K562 (cell line): ENCODE results near the gene COX15. TPM values are rescaled to one million over a fixed set of nuclear protein-coding genes. Genes with fewer than 3 reads are reported as not detected.

Experiments used
- ATAC-seq: fragments of 200-7000 bp; cut with Tn5 transposase; 3 replicates; pipeline ENCODE4 v1.9.1; 2020; ENCODE audit warnings: moderate library complexity
- Bru-seq: library from RNA; stranded (reverse); fragments of 400-500 nt; gene quantifications from one replicate; lab custom pipeline; 2021; lab: Mats Ljungman, UMichigan
- BruChase-seq, 2 experiments: library from RNA; stranded (reverse); fragments of 400-500 nt; gene quantifications; one replicate each; lab custom pipeline; 2021; lab: Mats Ljungman, UMichigan
- BruUV-seq: library from RNA; stranded (reverse); fragments of 400-500 nt; replicated peaks from 2 replicates; lab custom pipeline; 2021; lab: Mats Ljungman, UMichigan
- CTCF ChIA-PET: fragments of 300-600 bp; formaldehyde crosslinking; extraction: SDS; loops from one replicate; lab custom pipeline; 2021; ENCODE audit warnings: low intra/inter-chr PET ratio; lab: Yijun Ruan, JAX
- POLR2A ChIA-PET: fragments of 300-600, 350-650 bp; sonication (Branson Sonifier 250); formaldehyde crosslinking; extraction: SDS; loops from one replicate; lab custom pipeline; 2021; ENCODE audit warnings: antibody characterized with exemption, inconsistent platforms; lab: Yijun Ruan, JAX
- DNase-seq, 4 experiments: peaks; one replicate each; pipeline versions ENCODE4 v3.0.0 to v3.0.0-alpha.2; 2011 to 2018; ENCODE audit warnings: low spot score in 3 of 4, mixed read lengths in 3 of 4; ENCODE audit errors: extremely low read depth in 1 of 4
- FAIRE-seq: peaks from 2 replicates; lab custom pipeline; 2011; peaks lifted over from hg19 to GRCh38; lab: Jason Lieb, UNC
- H2AFZ ChIP-seq: 2 replicates; pipeline ENCODE4 v1.6.0; 2011; ENCODE audit warnings: low read depth, low read length, control low read depth, inconsistent platforms
- H3K27ac ChIP-seq: fragments of 200-600 bp; 3 replicates; pipeline ENCODE4 v1.8.0; 2011; ENCODE audit warnings: low read depth, mild to moderate bottlenecking, control low read depth, inconsistent platforms, low read length, moderate library complexity, mixed read lengths; ENCODE audit errors: extremely low read depth
- H3K27me3 ChIP-seq, 2 experiments: fragments of 300-600 bp in 1 of 2; 2 replicates in 1 of 2; 3 replicates in 1 of 2; pipeline versions ENCODE4 v1.6.0 to v1.8.0; 2011; ENCODE audit warnings: inconsistent platforms in 2 of 2, low read length in 2 of 2, mild to moderate bottlenecking in 1 of 2, mixed read lengths in 1 of 2, moderate library complexity in 1 of 2; ENCODE audit not compliant: control insufficient read depth in 2 of 2, insufficient read depth in 2 of 2
- H3K36me3 ChIP-seq: fragments of 300-600 bp; 3 replicates; pipeline ENCODE4 v1.8.0; 2011; ENCODE audit warnings: mild to moderate bottlenecking, low read length, inconsistent platforms; ENCODE audit not compliant: control insufficient read depth, insufficient read depth
- H3K4me1 ChIP-seq, 2 experiments: fragments of 200-600 bp in 1 of 2; replicated peaks in 1 of 2; 2 replicates in 1 of 2; 3 replicates in 1 of 2; pipeline versions ENCODE4 v1.5.1 to v1.8.0; 2011; ENCODE audit warnings: inconsistent platforms in 2 of 2, low read length in 2 of 2, mild to moderate bottlenecking in 1 of 2, mixed read lengths in 1 of 2, moderate library complexity in 1 of 2; ENCODE audit not compliant: control insufficient read depth in 2 of 2, insufficient read depth in 2 of 2
- H3K4me2 ChIP-seq: 2 replicates; pipeline ENCODE4 v1.6.1; 2011; ENCODE audit warnings: low read length, control low read depth, inconsistent platforms, mixed read lengths; ENCODE audit not compliant: insufficient read depth
- H3K4me3 ChIP-seq: fragments of 200-600 bp; sonication (generic), shearing (Covaris generic); 2 replicates; pipeline ENCODE4 v1.5.1; 2016; ENCODE audit warnings: control low read depth, inconsistent platforms
- H3K79me2 ChIP-seq: fragments of 200-600 bp; 3 replicates; pipeline ENCODE4 v1.8.0; 2011; ENCODE audit warnings: low read length, inconsistent platforms; ENCODE audit not compliant: control insufficient read depth, insufficient read depth
- H3K9ac ChIP-seq, 2 experiments: 2 replicates each; pipeline versions ENCODE4 v1.6.0 to v1.6.1; 2011; ENCODE audit warnings: low read depth in 2 of 2, low read length in 2 of 2, control low read depth in 1 of 2, inconsistent platforms in 1 of 2, mild to moderate bottlenecking in 1 of 2, mixed read lengths in 1 of 2; ENCODE audit not compliant: insufficient read depth in 1 of 2
- H3K9me1 ChIP-seq: one replicate; pipeline ENCODE4 v1.6.0; 2011; ENCODE audit warnings: inconsistent platforms, mild to moderate bottlenecking, low read length, moderate library complexity; ENCODE audit not compliant: control insufficient read depth, insufficient read depth
- H3K9me3 ChIP-seq: replicated peaks from 2 replicates; pipeline ENCODE4 v1.5.1; 2011; ENCODE audit warnings: low read depth, low read length, inconsistent platforms; ENCODE audit not compliant: control insufficient read depth, insufficient read depth
- H4K20me1 ChIP-seq: replicated peaks from 2 replicates; pipeline ENCODE4 v1.6.1; 2011; ENCODE audit warnings: low read length, inconsistent platforms, mixed read lengths; ENCODE audit not compliant: control insufficient read depth, insufficient read depth
- EP300 ChIP-seq: IDR thresholded peaks from 2 replicates; pipeline ENCODE4 v1.6.1; 2012; ENCODE audit warnings: low read length, improper control_type of control experiment
- KHSRP ChIP-seq: fragments of 450-650 bp; IDR thresholded peaks from 2 replicates; pipeline ENCODE4 v1.6.1; 2017
- PKNOX1 ChIP-seq: fragments of 450-650 bp; IDR thresholded peaks from 2 replicates; pipeline ENCODE4 v1.6.1; 2016
- SIN3B ChIP-seq: fragments of 450-650 bp; IDR thresholded peaks from 2 replicates; pipeline ENCODE4 v1.6.1; 2017; ENCODE audit warnings: low read depth, mild to moderate bottlenecking, moderate library complexity
- SNIP1 ChIP-seq: fragments of 450-650 bp; IDR thresholded peaks from 2 replicates; pipeline ENCODE4 v1.7.1; 2017; ENCODE audit warnings: low read depth, mild to moderate bottlenecking
- TRIM28 ChIP-seq: fragments of 450-650 bp; IDR thresholded peaks from 2 replicates; pipeline ENCODE4 v1.6.1; 2017
- ZBED1 ChIP-seq: IDR thresholded peaks from 2 replicates; pipeline ENCODE4 v1.6.1; 2014
- ZBTB49 ChIP-seq: sonication (generic); formaldehyde crosslinking; IDR thresholded peaks from 2 replicates; pipeline ENCODE4 v1.8.0; 2022; ENCODE audit warnings: missing genetic modification reagents, mild to moderate bottlenecking, borderline replicate concordance
- ZHX1 ChIP-seq: fragments of 150-350 bp; conservative IDR thresholded peaks from 2 replicates; pipeline ENCODE4 v1.6.1; 2014; ENCODE audit warnings: low read length
- WGBS: fragments of 100-300 bp; shearing (Covaris generic); methylation state at CpG from one replicate; pipeline ENCODE4 v1.1.6; 2016; ENCODE audit warnings: low coverage, mixed read lengths; ENCODE audit not compliant: insufficient coverage; ENCODE audit errors: missing lambda C conversion rate; 5-methylcytosine and 5-hydroxymethylcytosine counted together
- in situ Hi-C: fragments of 300-500 bp; cut with MboI; formaldehyde crosslinking; loops from 4 replicates; pipeline ENCODE4 v1.15.0; 2018; ENCODE audit warnings: inconsistent platforms, mixed read lengths
- intact Hi-C: fragments of 100-400 bp; cut with micrococcal nuclease; formaldehyde crosslinking; loops from 2 replicates; pipeline ENCODE4 v1.14.2; 2022
- long read RNA-seq, 3 experiments: library from polyadenylated mRNA in 2 of 3; library from RNA in 1 of 3; unstranded in 2 of 3; stranded (forward) in 1 of 3; transcript quantifications; one replicate each; pipeline ENCODE4 v2.0.0, GENCODE V29; 2019 to 2022
- polyA minus RNA-seq, 3 experiments: library from RNA; depleted of rRNA, polyadenylated mRNA; stranded (reverse); fragments of >200 nt; gene quantifications; 2 replicates each; pipeline ENCODE4 v1.2.3, GENCODE V29; 2011
- polyA plus RNA-seq, 8 experiments: library from polyadenylated mRNA; depleted of rRNA in 4 of 8; stranded (reverse) in 5 of 8; unstranded in 3 of 8; fragments of >200 nt; fragmentation: Nextera tagmentation in 2 of 8; fragmentation: Illumina TruSeq in 1 of 8; extraction: Ambion mirVana in 2 of 8; extraction: Trizol in 1 of 8; gene quantifications; 2 replicates each; pipeline versions ENCODE4 v1.2.1 to v1.2.3, GENCODE V29; 2011 to 2014; ENCODE audit warnings: inconsistent platforms in 1 of 8, missing spikeins in 1 of 8
- total RNA-seq, 7 experiments: library from RNA; depleted of rRNA in 6 of 7; stranded (reverse); fragments of >200 nt in 6 of 7; fragmentation: Illumina TruSeq in 2 of 7; extraction: Trizol in 2 of 7; gene quantifications; 2 replicates each; pipeline versions ENCODE4 v1.2.1 to v1.2.3, GENCODE V29; 2011 to 2021; ENCODE audit warnings: low replicate concordance in 1 of 7

COX15 gene
- 12.4 and 24.7 TPM in 2 replicates for total RNA-seq (2011; cell fraction: chromatin; rRNA removed; ENCODE audit: low replicate concordance)
- 10.5 and 11.8 TPM in 2 replicates for total RNA-seq (2011; cell fraction: nucleolus; rRNA removed)
- total RNA-seq (2011; cell fraction: nucleoplasm; rRNA removed) = 16.9 and 26.6 TPM in 2 replicates
- total RNA-seq (2014; rRNA removed) = 18.2 and 20.0 TPM in 2 replicates
- 23.7 and 25.4 TPM in 2 replicates for total RNA-seq (2014; rRNA removed; fragmentation: Illumina TruSeq; extraction: Trizol)
- 18.1 and 19.1 TPM in 2 replicates for total RNA-seq (2015; rRNA removed; fragmentation: Illumina TruSeq; extraction: Trizol)
- total RNA-seq (2021) = 26.5 and 28.2 TPM in 2 replicates
- polyA plus RNA-seq (2011; rRNA removed) = 19.1 and 23.9 TPM in 2 replicates
- 9.2 and 12.2 TPM in 2 replicates for polyA plus RNA-seq (2011; cell fraction: cytosol; rRNA removed)
- 15.9 and 17.6 TPM in 2 replicates for polyA plus RNA-seq (2011; cell fraction: nucleus; rRNA removed)
- 22.1 and 23.4 TPM in 2 replicates for polyA plus RNA-seq (2012)
- 24.4 and 25.7 TPM in 2 replicates for polyA plus RNA-seq (2014; fragmentation: Illumina TruSeq; extraction: Trizol)
- polyA plus RNA-seq (2014; fragmentation: Nextera tagmentation; extraction: Ambion mirVana) = 10 to 100 TPM; 44.4 to 45.1 TPM
- polyA plus RNA-seq (2014; rRNA removed) = 15.0 and 17.4 TPM in 2 replicates
- polyA minus RNA-seq (2011; rRNA and poly(A)+ RNA removed) = 16.1 and 23.9 TPM in 2 replicates
- 9.1 and 12.5 TPM in 2 replicates for polyA minus RNA-seq (2011; cell fraction: cytosol; rRNA and poly(A)+ RNA removed)
- 5.3 and 6.4 TPM in 2 replicates for polyA minus RNA-seq (2011; cell fraction: nucleus; rRNA and poly(A)+ RNA removed)
- Bru-seq, nascent RNA = percentile 74 among the genes with signal in this experiment
- BruChase-seq, experiment 1, labeled RNA remaining after a 2-hour chase = percentile 84 among the genes with signal in this experiment
- BruChase-seq, experiment 2, labeled RNA remaining after a 6-hour chase = percentile 85 among the genes with signal in this experiment
- long read RNA-seq, experiment 1, transcript COX15-201 (9 exons, 2,356 nt) = major isoform, 98 of 130 reads
- long read RNA-seq, experiment 1, transcript COX15-202 (9 exons, 2,788 nt) = minor isoform, 7 of 130 reads
- long read RNA-seq, experiment 1, partial matches to known transcripts = 1 of 130 reads
- long read RNA-seq, experiment 1, other reads (novel, unspliced or antisense) = 24 of 130 reads
- long read RNA-seq, experiment 2, transcript COX15-201 (9 exons, 2,356 nt) = major isoform, 6 of 22 reads
- long read RNA-seq, experiment 2, partial matches to known transcripts = 0 of 22 reads
- long read RNA-seq, experiment 2, other reads (novel, unspliced or antisense) = 16 of 22 reads
- long read RNA-seq, experiment 3, transcript COX15-201 (9 exons, 2,356 nt) = major isoform, 23 of 32 reads
- long read RNA-seq, experiment 3, partial matches to known transcripts = 3 of 32 reads
- long read RNA-seq, experiment 3, other reads (novel, unspliced or antisense) = 3 of 32 reads

GRCh38 chr10:99732033-99732842 lies at the start of gene COX15, which contains the start of gene CUTC:
COX15 (minus strand) TSS chr10:99732127; CDS start chr10:99732049, 78 bp downstream.
CUTC (plus strand) TSS chr10:99732234; CDS start chr10:99732349, 115 bp downstream.
- intact Hi-C loops (no loop called here), in situ Hi-C loops (no loop called here)
- peak within 1 kb of the TSS; percentile 94 for H2AFZ ChIP-seq
- H3K9me3 ChIP-seq = no peaks in the 10 kb centered on the region
- peak within 1 kb of the TSS; percentile 82 for H3K4me3 ChIP-seq
- ATAC-seq (peak; percentile 95), DNase-seq (peak; percentile 90 to 96 (median 92)), FAIRE-seq (peak; percentile 92)
- ChIA-PET POLR2A (interaction anchor here (0.7 to 2.7 kb wide), 6 partner anchors 11 to 305 kb away, joined by 3 to 16 read pairs (median 4); partner anchors contain the start of gene GOT1), CTCF (interaction anchor here (0.6 kb wide), 1 partner anchor 45 kb away, joined by 4 read pairs; no protein-coding TSS in a partner anchor)
- H3K79me2 ChIP-seq = peaks cover 34% of the 10 kb centered on the region
- H3K4me1 ChIP-seq = no peaks in the 10 kb centered on the region; a peak in 2 of 5 replicates
- H3K27me3 ChIP-seq = no peaks in the 10 kb centered on the region
- H3K36me3 ChIP-seq = peaks cover 21% of the 10 kb centered on the region; the same call in 2 of the 3 replicates
- H4K20me1 ChIP-seq = no peaks in the 10 kb centered on the region
- TSS peak; percentile 77 for BruUV-seq
- peak within 1 kb of the TSS; percentile 87 for H3K4me2 ChIP-seq
- peak within 1 kb of the TSS; percentile 89 for H3K27ac ChIP-seq
- peak within 1 kb of the TSS; percentile 83 to 97 for H3K9ac ChIP-seq
- H3K9me1 ChIP-seq = no peaks in the 10 kb centered on the region
- WGBS = 1% methylated on average over 27 of the region's 73 CpGs
- peak; percentile 55; the same call in 1 of the 2 replicates for TF ChIP-seq SIN3B
- no peak for TF ChIP-seq ZHX1
- TF ChIP-seq TRIM28 = no peak
- no peak for TF ChIP-seq ZBED1
- no peak for TF ChIP-seq PKNOX1
- no peak for TF ChIP-seq KHSRP
- no peak for TF ChIP-seq SNIP1
- no peak for TF ChIP-seq EP300
- TF ChIP-seq ZBTB49 = no peak
